DND-41 (cell line): ENCODE results near the gene EVA1C.

Source experiments
- CTCF ChIP-seq: IDR thresholded peaks from 2 replicates; pipeline ENCODE4 v1.5.1; 2012; ENCODE audit warnings: borderline replicate concordance, low read length, moderate library complexity, mild to moderate bottlenecking; ENCODE audit not compliant: poor library complexity, severe bottlenecking; ENCODE audit errors: extremely low read depth
- EZH2 ChIP-seq: IDR thresholded peaks from 3 replicates; pipeline ENCODE4 v1.6.1; 2012; ENCODE audit warnings: borderline replicate concordance, low read depth, mild to moderate bottlenecking, moderate library complexity, low read length, inconsistent platforms; ENCODE audit not compliant: severe bottlenecking

GRCh38 chr21:32411350-32412161 lies 950 bp upstream of the EVA1C start:
- no peak for TF ChIP-seq EZH2
- TF ChIP-seq CTCF, result no peak
